Measurements from ENCODE around the gene MS4A10.

DNA sequence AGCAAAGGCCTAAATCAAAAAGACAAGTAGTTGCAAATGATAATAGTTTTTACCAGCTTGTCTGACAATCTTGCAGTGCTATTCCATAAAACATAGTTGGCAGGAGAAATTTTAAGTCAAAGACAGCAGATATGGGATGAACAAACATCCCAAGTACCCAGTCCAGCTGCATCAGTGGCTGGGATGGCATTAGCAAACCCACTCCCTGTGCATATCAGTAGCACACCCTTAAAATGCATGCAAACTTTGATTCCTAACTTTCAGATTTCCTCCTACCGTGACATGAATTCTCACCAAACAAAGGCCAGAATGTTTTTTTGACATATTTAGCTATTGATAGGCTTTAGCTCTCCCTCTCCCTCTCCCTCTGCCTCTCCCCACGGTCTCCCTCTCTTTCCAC is 29.0 kb downstream of the MS4A10 start:
- no peak for TF ChIP-seq EP300 (IDR thresholded peaks at IDR 0.05; ENCODE audit: borderline replicate concordance in 1 of 2, control insufficient read depth in 1 of 2, low read depth in 2 of 2, low read length in 2 of 2)
- TF ChIP-seq, protein P1, sequence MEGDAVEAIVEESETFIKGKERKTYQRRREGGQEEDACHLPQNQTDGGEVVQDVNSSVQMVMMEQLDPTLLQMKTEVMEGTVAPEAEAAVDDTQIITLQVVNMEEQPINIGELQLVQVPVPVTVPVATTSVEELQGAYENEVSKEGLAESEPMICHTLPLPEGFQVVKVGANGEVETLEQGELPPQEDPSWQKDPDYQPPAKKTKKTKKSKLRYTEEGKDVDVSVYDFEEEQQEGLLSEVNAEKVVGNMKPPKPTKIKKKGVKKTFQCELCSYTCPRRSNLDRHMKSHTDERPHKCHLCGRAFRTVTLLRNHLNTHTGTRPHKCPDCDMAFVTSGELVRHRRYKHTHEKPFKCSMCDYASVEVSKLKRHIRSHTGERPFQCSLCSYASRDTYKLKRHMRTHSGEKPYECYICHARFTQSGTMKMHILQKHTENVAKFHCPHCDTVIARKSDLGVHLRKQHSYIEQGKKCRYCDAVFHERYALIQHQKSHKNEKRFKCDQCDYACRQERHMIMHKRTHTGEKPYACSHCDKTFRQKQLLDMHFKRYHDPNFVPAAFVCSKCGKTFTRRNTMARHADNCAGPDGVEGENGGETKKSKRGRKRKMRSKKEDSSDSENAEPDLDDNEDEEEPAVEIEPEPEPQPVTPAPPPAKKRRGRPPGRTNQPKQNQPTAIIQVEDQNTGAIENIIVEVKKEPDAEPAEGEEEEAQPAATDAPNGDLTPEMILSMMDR (IDR thresholded peaks at IDR 0.05 in 2 of 3, conservative IDR thresholded peaks at IDR 0.05 in 1 of 3; ENCODE audit: control insufficient read depth in 2 of 3, extremely low read depth in 1 of 3, insufficient read depth in 1 of 3, low read depth in 3 of 3, low read length in 3 of 3), result no peak
- no peak for TF ChIP-seq SREBF2 (IDR thresholded peaks at IDR 0.05; ENCODE audit: low read length)
- TF ChIP-seq RAD21 (IDR thresholded peaks at IDR 0.05; ENCODE audit: insufficient read depth, low read depth, low read length), result no peak
- TF ChIP-seq GABPA (IDR thresholded peaks at IDR 0.05; ENCODE audit: low read depth), result no peak
- TF ChIP-seq YBX1 (IDR thresholded peaks at IDR 0.05), result no peak
